Brain pericyte (primary cell): ENCODE measurements around the gene CCPG1.
A peak's percentile ranks its signal among the peaks of the same experiment; 100 is the strongest.
"Not testable (repeated sequence)": the region's sequence is repeated elsewhere in the genome, so short reads cannot be mapped to it uniquely, and the experiment has no call there.

Experiments
- DNase-seq: peaks from one replicate; pipeline ENCODE4 v3.0.0-alpha.2; 2012; ENCODE audit warnings: low read depth, low spot score

CCPG1 gene

DNA sequence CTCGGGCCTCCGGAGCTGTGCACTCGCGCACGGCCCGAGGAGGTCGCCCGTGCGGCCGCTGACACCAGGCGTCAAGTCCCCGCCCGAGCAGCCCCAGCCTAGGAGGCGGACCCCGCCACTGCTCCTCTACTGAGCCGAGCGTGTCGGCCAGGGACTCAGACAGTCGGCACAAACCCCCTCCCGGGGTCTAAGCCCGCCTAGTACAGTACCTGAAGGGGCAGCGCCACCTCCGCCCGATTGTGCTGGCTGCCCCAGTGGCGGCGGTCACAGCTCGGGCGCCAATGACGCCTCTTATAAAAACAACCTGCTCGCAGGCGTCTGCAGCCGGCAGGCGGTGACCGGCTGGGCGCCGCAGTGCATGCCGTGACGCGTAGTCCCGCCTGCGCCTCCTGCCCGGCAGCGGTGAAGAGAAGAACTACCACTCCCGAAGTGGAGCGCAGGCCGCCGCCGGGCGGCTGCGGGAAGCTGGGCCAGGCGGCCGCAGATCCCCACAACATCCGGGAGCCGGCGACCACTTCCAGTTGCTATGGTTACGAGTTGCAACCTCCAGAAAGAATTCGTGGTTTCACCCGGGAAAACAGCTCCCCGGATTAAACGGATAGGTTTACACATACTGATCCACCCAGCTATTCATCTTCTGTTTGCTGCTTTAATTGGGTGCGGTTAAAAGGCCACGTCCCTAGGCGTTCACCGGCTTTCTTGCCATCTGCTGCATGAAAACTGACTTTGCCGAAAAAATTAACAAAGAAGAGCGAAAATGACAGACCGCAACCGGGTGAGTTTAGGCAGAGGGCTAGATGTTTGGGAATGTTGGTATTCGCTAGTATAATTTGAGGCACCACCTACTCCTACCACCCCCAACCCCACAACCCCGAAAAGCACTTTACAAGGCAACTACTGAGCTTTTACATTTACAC lies at the start of gene CCPG1, which contains the start of gene PIERCE2:
Gene CCPG1, minus strand, starts transcription at position 348 of the 917 bp plus-strand sequence. CDS start 18,935 bp downstream, outside the sequence.
Gene PIERCE2, plus strand, starts transcription at position 484 of the 917 bp plus-strand sequence. Its CDS starts 274 bp downstream, at position 758.
- peak; percentile 71 for DNase-seq

GRCh38 chr15:55457401-55458022 lies 49.4 kb upstream of the CCPG1 start:
- no peak for DNase-seq

GRCh38 chr15:55447030-55447394 lies 38.9 kb upstream of the CCPG1 start:
- DNase-seq, result not testable (repeated sequence)

DNA sequence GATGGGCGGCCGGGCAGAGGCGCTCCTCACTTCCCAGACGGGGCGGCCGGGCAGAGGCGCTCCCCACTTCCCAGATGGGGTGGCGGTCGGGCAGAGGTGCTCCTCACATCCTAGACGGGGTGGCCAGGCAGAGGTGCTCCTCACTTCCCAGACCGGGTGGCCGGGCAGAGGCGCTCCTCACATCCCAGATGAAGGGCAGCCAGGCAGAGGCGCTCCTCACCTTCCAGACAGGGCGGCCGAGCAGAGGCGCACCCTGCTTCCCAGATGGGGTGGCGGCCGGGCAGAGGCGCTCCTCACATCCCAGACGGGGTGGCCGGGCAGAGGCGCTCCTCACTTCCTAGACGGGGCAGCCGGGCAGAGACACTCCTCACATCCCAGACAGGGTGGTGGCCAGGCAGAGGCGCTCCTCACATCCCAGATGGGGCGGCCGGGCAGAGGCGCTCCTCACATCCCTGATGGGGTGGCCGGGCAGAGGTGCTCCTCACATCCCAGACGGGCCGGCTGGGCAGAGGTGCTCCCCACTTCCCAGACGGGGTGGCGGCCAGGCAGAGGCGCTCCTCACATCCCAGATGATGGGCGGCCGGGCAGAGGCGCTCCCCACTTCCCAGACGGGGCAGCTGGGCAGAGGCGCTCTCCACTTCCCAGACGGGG lies 38.3 kb upstream of the CCPG1 start:
- DNase-seq, result not testable (repeated sequence)

DNA sequence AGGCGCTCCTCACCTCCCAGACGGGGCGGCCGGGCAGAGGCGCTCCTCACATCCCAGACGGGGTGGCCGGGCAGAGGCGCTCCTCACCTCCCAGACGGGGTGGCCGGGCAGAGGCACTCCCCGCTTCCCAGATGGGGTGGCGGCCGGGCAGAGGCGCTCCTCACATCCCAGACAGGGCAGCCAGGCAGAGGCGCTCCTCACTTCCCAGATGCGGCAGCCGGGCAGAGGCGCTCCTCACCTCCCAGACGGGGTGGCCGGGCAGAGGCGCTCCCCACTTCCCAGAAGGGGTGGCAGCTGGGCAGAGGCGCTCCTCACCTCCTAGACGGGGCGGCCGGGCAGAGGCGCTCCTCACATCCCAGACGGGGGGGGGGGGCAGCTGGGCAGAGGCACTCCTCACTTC lies 37.8 kb upstream of the CCPG1 start:
- DNase-seq, result not testable (repeated sequence)

- DNase-seq, result not testable (repeated sequence)
Measured at GRCh38 chr15:55443141-55443540, 35.0 kb upstream of the CCPG1 start.

DNA sequence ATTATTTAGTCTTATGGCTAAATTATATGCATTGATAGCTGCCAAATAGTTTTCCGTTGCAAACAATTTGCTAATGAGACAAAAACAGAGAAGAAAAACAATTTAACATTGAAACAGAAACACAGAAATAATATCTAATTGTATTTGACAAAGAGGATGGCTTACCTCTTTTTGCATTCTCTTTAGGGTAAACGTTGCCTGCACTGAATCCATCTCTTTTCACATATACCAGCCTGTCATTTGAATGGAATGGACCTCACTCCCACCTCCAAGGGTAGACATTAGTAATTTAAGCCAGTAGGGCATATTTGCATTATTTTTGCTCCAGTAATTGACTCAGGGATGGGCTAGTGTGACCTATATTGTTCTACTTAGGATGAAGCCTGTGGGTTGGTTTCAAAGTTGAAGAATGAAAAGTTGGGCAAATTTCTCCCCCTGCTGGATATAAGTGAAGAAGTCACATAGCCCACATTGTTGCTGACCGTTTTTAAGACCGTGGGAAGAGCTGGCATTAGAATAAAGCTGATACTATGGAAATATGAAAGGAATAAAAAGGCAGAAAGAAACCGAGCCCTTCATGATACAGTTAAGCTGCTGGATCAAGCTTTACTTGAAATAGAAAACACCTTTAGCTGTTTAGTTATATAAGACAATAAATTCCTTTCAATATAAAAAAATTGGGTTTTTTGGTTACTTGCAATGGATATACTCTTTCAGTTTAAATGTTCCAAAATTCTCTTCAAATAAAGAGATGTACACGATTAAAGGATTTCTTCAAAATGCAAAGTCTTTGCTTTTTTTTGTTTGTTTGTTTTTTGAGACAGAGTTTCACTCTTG lies 27.0 kb upstream of the CCPG1 start:
- DNase-seq, result peak; percentile 10

GRCh38 chr15:55422089-55422488 lies 13.9 kb upstream of the CCPG1 start:
- DNase-seq, result no peak

DNA sequence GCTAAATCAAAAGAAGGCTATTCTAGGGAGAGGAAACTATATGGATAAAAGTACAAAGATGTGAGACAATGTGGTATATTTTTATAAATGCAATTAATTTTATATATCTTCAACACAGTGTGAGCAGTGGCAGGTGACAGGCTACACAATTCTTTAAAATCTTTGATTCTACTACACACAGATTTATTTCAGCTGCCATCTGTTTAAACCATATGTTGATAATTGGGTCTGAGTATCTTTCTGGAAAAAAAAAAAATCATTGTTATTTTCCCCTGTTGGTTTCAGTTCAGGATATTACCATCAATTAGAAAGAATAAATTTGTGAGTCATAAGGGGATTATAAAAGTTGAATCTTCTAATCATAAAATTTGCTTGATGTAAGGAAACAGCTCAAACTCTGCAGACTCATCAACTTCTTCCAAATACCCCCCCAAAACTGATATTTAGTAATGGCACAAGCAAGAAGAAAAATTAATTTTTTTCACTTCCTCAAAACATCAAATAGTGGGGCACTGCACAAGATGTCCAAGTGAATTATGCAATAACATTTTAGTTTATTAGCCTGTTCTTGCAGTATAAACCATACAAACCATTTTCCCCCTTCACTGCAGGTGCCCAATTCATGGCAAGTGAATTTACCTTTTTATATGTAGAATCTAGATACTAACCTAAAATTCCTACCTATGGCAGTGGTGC lies 12.2 kb upstream of the CCPG1 start:
- no peak for DNase-seq

GRCh38 chr15:55417678-55418077 lies 9.5 kb upstream of the CCPG1 start:
- DNase-seq, result not testable (repeated sequence)

DNA sequence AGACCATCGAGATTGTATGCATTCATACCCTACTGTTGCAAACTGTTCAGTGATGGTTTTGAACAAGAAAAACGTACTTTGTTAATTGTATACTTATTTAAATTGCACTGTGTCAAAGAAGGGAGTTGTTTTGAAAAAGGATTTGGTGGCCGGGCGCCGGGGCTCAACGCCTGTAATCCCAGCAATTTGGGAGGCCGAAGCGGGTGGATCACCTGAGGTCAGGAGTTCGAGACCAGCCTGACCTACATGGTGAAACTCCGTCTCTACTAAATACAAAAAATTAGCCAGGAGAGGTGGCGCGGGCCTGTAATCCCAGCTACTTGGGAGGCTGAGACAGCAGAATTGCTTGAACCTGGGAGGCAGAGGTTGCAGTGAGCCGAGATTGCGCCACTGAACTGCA lies 817 bp upstream of the CCPG1 start:
- DNase-seq, result not testable (repeated sequence)

GRCh38 chr15:55407498-55408011 lies 604 bp downstream of the CCPG1 start:
- DNase-seq, result no peak

- DNase-seq, result no peak
Measured at GRCh38 chr15:55403531-55403930, 4.6 kb downstream of the CCPG1 start.

DNA sequence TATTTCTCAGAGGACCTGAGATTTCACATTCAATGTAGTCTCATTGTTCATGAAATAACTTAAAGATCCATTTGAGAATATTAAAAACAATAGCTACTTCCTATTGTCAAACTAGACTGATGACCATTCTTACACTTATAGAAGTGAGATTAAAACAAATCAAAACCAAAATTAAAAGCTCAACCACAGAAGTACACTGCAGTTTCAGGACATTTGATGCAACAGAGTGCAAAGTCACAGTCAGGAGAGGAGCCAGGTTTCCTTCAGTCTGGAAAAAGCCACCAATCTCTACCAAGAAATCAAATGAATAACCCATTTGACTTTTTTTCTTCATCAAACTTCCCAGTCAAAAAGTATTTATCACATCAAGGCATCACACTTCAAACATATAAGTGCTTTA lies 5.5 kb downstream of the CCPG1 start:
- no peak for DNase-seq

DNA sequence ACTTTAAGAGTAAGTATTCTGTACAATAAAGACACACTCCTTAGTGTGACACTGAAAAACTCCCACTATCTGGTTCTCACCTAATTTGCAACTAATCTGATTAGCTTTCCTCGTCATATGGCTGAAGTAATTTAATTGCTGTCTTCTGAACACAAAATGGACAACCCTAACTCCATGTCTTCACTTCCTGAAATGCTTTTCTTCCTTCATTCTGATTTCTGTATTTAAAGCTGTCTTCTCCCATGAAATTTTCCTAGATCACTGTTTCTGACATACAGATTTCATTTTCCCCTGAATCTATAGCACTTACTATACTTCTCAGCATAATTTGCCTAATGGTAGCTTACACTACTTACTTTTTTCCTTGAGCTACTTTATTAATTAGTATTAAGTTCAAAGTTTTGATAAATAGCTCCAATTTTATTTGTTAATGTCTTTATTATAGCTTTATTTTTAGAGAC lies 6.3 kb downstream of the CCPG1 start:
- no peak for DNase-seq

GRCh38 chr15:55400050-55400449 lies 8.1 kb downstream of the CCPG1 start:
- not testable (repeated sequence) for DNase-seq

DNA sequence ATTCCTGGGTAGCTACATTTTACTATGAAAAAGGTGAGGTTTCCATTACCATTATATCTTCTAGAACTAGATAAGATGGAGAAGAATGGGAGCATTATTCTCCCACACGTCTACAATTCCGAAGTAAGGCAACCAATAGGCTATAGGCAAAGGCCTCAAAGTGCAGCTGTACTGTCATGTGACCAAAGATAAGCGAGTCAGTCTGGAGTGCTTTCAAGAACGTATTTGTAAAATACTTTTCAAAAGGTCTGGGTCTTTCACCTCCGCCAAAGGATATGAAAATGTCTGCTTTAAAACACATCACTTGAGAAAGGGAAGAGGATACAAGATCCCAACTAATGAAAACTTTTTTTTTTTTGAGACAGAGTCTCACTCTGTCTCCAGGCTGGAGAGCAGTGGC lies 9.9 kb downstream of the CCPG1 start:
- no peak for DNase-seq

DNA sequence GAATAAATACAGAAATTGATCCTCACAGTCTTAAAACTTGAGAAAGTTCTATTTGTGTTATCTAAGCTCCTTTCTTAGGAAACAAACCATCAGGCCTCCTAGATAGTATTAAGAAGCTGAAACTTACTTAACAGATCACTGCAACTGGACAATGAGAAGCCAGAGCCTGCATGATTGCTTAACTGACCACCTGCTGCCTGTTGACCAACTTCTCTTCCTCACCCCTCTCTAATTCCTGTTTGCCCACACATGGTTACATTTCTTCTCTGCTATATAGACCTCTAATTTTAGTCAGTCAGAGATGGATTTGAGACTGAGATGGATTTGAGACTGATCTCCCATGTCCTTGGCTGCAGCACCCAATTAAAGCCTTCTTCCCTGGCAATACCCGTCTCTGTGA lies 13.5 kb downstream of the CCPG1 start:
- DNase-seq, result no peak

DNA sequence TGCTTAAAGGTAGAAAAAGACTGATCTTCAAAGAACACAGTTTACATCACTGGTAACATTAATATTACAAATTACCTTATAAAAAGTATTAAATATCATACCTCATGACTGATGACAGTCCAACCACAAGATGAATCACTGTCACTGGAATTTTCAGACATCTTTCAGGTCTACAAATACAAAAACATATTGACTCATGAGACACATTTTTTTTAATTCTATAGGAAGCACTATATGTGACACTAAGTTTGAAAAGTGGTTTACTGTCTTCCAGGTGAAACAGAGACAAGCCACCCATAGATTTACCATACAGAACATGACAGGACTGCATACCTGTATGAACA lies 18.9 kb downstream of the CCPG1 start:
- DNase-seq, result no peak

DNA sequence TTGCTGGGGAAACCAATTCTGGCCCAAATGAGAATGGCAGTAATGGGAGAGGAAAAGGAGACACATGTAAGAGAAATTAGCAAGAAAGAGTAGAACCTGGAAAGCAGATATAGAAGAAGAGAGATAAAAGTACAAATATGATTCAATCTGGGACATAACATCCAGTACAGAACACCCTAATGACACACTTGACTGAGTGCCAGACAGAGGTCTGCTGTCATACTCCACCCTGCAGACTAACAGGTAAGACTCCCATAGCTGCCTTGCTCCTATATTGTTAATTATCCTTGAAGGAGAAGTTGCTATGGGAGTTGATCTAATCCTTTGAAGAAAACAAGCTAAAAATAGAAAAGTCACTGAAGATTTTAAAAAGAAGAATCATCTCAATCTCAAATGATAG lies 21.1 kb downstream of the CCPG1 start:
- DNase-seq, result no peak

GRCh38 chr15:55383687-55384086 lies 24.5 kb downstream of the CCPG1 start:
- DNase-seq, result no peak
